ENCODE results near the gene DDX23.

DDX23 gene

GRCh38 chr12:48813465-48814261 is 38.3 kb downstream of the DDX23 start:
- H3K4me3 ChIP-seq (ENCODE audit: low read depth, low read length) = peak overlapping the region; percentile 83
- ChIA-PET CTCF (interaction anchor here (0.8 to 8.6 kb wide), 27 partner anchors 14 to 136 kb away, joined by 3 to 147 read pairs (median 7); partner anchors contain the start of genes ADCY6, CCNT1, DDX23 and KANSL2), POLR2A (interaction anchor here (1.0 to 2.0 kb wide), 2 partner anchors 14 to 25 kb away, joined by 3 to 6 read pairs; partner anchors contain the start of gene ADCY6)
- TF ChIP-seq, protein P1, sequence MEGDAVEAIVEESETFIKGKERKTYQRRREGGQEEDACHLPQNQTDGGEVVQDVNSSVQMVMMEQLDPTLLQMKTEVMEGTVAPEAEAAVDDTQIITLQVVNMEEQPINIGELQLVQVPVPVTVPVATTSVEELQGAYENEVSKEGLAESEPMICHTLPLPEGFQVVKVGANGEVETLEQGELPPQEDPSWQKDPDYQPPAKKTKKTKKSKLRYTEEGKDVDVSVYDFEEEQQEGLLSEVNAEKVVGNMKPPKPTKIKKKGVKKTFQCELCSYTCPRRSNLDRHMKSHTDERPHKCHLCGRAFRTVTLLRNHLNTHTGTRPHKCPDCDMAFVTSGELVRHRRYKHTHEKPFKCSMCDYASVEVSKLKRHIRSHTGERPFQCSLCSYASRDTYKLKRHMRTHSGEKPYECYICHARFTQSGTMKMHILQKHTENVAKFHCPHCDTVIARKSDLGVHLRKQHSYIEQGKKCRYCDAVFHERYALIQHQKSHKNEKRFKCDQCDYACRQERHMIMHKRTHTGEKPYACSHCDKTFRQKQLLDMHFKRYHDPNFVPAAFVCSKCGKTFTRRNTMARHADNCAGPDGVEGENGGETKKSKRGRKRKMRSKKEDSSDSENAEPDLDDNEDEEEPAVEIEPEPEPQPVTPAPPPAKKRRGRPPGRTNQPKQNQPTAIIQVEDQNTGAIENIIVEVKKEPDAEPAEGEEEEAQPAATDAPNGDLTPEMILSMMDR (IDR thresholded peaks at IDR 0.05; ENCODE audit: insufficient read depth, low read length, missing control alignments) = no peak
- DNase-seq (ENCODE audit: low read depth, low spot score) = no peak

DNA sequence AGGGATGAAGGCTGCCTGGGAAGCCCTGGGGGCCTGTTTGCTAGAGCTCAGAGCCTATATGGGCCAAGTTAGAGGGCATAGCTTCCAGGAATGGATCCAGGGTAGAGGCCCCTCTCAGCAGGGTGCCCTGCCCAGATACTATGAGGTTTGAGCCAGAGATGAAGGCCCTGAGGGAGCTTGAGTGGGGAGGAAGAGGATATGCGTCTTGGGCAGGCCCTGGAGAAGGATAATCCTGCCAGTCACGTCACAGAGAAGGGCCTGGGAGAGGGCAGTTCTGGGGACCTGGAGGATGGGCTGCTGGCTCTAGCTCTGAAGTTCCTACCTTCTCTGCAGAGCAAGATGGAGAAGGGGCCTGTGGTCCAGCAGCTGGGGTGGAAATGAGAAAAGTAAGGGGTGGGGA is 39.6 kb downstream of the DDX23 start:
- TF ChIP-seq, protein P1 (IDR thresholded peaks at IDR 0.05; ENCODE audit: insufficient read depth, low read length, missing control alignments) = no peak
- POLR2A ChIA-PET = no interaction called here
- no peak overlapping the region for H3K4me3 ChIP-seq (ENCODE audit: low read depth, low read length)
- CTCF ChIA-PET = interaction anchor here (0.9 to 8.6 kb wide), 6 partner anchors 13 to 57 kb away, joined by 3 to 147 read pairs (median 64); partner anchors contain the start of gene DDX23
- no peak for DNase-seq (ENCODE audit: low read depth, low spot score)

DNA sequence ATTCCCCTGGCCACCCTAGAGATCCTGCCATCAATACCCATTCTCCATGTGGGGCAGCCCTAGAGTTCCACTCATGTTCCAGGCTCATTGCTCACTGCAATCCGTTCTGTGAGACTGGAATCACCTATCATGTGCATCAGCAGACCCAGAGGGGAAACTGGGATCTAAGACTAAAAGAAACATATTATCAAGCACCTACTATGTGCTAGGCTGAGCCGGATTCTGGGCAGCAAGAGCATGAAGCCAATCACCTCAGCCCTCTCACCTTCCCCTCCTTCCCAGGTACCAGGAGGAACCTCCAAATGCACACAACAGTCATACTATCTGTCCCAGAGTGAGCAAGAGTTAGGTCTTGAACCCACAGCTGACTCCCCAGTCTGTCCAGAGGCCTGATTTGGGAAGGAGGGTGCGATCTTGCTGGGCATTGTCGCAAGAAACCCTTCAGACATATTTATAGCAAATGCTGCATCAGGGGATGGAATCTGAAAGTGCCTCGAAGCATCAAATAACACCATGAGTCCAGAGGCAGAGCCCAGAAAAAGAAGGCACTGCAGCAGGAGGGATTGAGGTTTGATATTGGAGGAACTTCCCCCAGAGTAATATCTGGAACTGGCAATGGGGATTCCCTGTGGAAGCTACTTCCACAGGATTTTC is 40.4 kb downstream of the DDX23 start:
- ChIA-PET CTCF (interaction anchor here (0.8 to 8.6 kb wide), 10 partner anchors 8 to 91 kb away, joined by 3 to 147 read pairs (median 6); partner anchors contain the start of gene ADCY6), POLR2A (interaction anchor here (1.0 kb wide), 1 partner anchor 23 kb away, joined by 4 read pairs; the partner anchor contains the start of gene ADCY6)
- TF ChIP-seq, protein P1 (IDR thresholded peaks at IDR 0.05; ENCODE audit: insufficient read depth, low read length, missing control alignments) = no peak
- DNase-seq (ENCODE audit: low read depth, low spot score) = no peak
- H3K4me3 ChIP-seq (ENCODE audit: low read depth, low read length) = no peak overlapping the region

DNA sequence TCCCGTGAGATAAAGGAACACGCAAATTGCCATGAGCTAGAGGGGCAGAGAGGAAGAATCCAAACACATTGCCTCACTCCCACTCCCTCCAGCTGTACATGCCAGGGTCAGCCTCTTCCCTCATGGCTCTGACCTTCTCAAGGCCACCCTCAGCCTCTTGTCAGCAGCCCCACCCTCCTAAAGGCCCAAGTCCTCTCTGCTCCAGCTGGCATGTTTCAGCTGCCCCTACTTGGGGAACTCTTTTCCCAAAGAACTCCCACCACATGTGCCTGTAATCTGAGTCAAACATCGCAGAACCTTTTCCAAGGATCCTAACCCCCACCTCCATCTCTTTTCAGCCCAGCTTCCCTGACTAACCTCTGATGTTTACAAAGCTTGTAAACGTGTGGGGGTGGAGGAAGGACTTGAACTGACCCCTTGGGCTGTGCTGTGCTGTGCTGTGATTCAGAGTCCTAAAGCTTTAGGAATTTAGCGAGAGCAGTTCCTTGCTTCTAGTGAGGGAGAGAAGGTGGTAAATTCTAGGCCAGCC is 41.0 kb downstream of the DDX23 start:
- peak; percentile 78 for DNase-seq (ENCODE audit: low read depth, low spot score)
- CTCF ChIA-PET = interaction anchor here (0.8 to 8.6 kb wide), 7 partner anchors 9 to 92 kb away, joined by 3 to 147 read pairs (median 4); partner anchors contain the start of gene ADCY6
- H3K4me3 ChIP-seq (ENCODE audit: low read depth, low read length) = no peak overlapping the region
- POLR2A ChIA-PET = interaction anchor here (1.0 kb wide), 1 partner anchor 22 kb away, joined by 4 read pairs; the partner anchor contains the start of gene ADCY6
- TF ChIP-seq, protein P1 (IDR thresholded peaks at IDR 0.05; ENCODE audit: insufficient read depth, low read length, missing control alignments) = no peak

DNA sequence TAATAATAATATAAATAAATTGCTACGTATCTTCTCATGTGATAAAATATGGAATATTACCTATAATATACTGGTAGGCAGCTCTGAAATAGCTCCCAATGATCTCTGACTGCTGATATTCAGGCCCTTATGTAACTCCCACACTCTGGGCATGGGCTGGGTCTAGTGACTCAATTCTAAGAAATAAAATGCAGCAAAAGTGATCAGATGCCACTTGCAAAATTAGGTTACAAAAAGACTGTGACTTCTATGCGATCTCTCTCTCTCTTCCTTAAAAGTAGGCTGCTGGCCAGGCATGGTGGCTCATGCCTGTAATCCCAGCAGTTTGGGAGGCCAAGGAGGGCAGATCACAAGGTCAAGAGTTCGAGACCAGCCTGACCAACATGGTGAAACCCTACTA is 44.0 kb downstream of the DDX23 start:
- ChIA-PET POLR2A (no interaction called here), CTCF (interaction anchor here (1.1 to 1.5 kb wide), 3 partner anchors 13 to 23 kb away, joined by 3 to 4 read pairs (median 4); no protein-coding TSS in a partner anchor)
- TF ChIP-seq, protein P1 (IDR thresholded peaks at IDR 0.05; ENCODE audit: insufficient read depth, low read length, missing control alignments) = no peak
- no peak for DNase-seq (ENCODE audit: low read depth, low spot score)
- no peak overlapping the region for H3K4me3 ChIP-seq (ENCODE audit: low read depth, low read length)
